ENCODE results near the gene HS3ST6. TPM values are rescaled to one million over a fixed set of nuclear protein-coding genes. Genes with fewer than 3 reads are reported as not detected.

The HS3ST6 gene
- total and polyA plus RNA-seq, 2 of the 13 experiments (the other 11 are each of a cell fraction or from before 2014, with no cell fraction given): not detected

- no peak for TF ChIP-seq HMG20A (CRISPR knock-in tag; IDR thresholded peaks at IDR 0.05; ENCODE audit: borderline replicate concordance)
- TF ChIP-seq ZMAT3 (CRISPR knock-in tag; conservative IDR thresholded peaks at IDR 0.05): no peak; the same call in 1 of the 2 replicates
- no peak for TF ChIP-seq GMEB1 (CRISPR knock-in tag; IDR thresholded peaks at IDR 0.05; ENCODE audit: borderline replicate concordance)
- no peak for TF ChIP-seq ZNF3 (CRISPR knock-in tag; IDR thresholded peaks at IDR 0.05)
- TF ChIP-seq FOXO1 (CRISPR knock-in tag; IDR thresholded peaks at IDR 0.05): peak; percentile 70; the same call in 1 of the 2 replicates
- TF ChIP-seq MZF1 (CRISPR knock-in tag; IDR thresholded peaks at IDR 0.05; ENCODE audit: borderline replicate concordance): no peak
- no peak for TF ChIP-seq BATF2 (CRISPR knock-in tag; IDR thresholded peaks at IDR 0.05)
- TF ChIP-seq FOSL1 (CRISPR knock-in tag; IDR thresholded peaks at IDR 0.05; ENCODE audit: borderline replicate concordance): no peak
- no peak for TF ChIP-seq ELF4 (CRISPR knock-in tag; IDR thresholded peaks at IDR 0.05; ENCODE audit: borderline replicate concordance)
- TF ChIP-seq ZNF431 (CRISPR knock-in tag; IDR thresholded peaks at IDR 0.05; ENCODE audit: borderline replicate concordance, low read depth): 0 out of 2 replicates have a peak, but pooled peaks have one; percentile 14
- no peak for TF ChIP-seq ZNF329 (CRISPR knock-in tag; IDR thresholded peaks at IDR 0.05; ENCODE audit: low read depth)
- TF ChIP-seq SOX5 (CRISPR knock-in tag; IDR thresholded peaks at IDR 0.05; ENCODE audit: borderline replicate concordance): no peak
- TF ChIP-seq GMEB2 (CRISPR knock-in tag; IDR thresholded peaks at IDR 0.05; ENCODE audit: low read depth): no peak
- TF ChIP-seq MTA3 (CRISPR knock-in tag; IDR thresholded peaks at IDR 0.05): no peak
- no peak for TF ChIP-seq PHF21A (CRISPR knock-in tag; IDR thresholded peaks at IDR 0.05)
- TF ChIP-seq ZNF207 (IDR thresholded peaks at IDR 0.05; ENCODE audit: borderline replicate concordance): no peak
- no peak for TF ChIP-seq PLRG1 (conservative IDR thresholded peaks at IDR 0.05)
- peak; percentile 67; the same call in 1 of the 2 replicates for TF ChIP-seq E2F1 (CRISPR knock-in tag; IDR thresholded peaks at IDR 0.05)
- no peak for TF ChIP-seq MLX (CRISPR knock-in tag; IDR thresholded peaks at IDR 0.05)
- no peak for TF ChIP-seq EP300 (IDR thresholded peaks at IDR 0.05; ENCODE audit: low read depth in 2 of 2, low read length in 2 of 2)
- TF ChIP-seq EP300 (CRISPR knock-in tag; IDR thresholded peaks at IDR 0.05; ENCODE audit: borderline replicate concordance): no peak
- TF ChIP-seq HNF4A (CRISPR knock-in tag; IDR thresholded peaks at IDR 0.05): no peak
- no peak for TF ChIP-seq ZNF282 (IDR thresholded peaks at IDR 0.05; ENCODE audit: partially characterized antibody)
- no peak for TF ChIP-seq NBN (conservative IDR thresholded peaks at IDR 0.05)
- TF ChIP-seq IRF9 (CRISPR knock-in tag; IDR thresholded peaks at IDR 0.05; ENCODE audit: borderline replicate concordance): peak; percentile 84; the same call in 1 of the 2 replicates
These were observed 11.5 kb upstream of the HS3ST6 start (continued) for GRCh38 chr16:1929578-1930337.
